ENCODE data around the gene TGFB3.

Gene TGFB3

DNA sequence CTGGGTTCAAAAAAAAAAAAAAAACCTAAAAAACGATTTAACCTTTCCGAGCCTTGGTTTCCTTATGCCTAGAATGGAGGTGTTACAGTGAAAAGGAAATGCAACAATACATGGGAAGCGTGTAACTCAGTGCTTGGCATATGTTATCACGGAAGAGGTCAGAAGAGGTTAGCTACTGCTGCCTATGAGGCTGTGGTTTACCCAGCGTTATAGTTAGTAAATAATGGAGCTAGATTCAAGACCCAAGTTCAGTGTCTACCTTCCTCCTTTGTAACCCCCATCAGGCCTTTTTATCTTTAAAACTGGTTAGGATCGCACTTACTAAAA, 4.6 kb upstream of the TGFB3 start:
- TF ChIP-seq, protein P1, sequence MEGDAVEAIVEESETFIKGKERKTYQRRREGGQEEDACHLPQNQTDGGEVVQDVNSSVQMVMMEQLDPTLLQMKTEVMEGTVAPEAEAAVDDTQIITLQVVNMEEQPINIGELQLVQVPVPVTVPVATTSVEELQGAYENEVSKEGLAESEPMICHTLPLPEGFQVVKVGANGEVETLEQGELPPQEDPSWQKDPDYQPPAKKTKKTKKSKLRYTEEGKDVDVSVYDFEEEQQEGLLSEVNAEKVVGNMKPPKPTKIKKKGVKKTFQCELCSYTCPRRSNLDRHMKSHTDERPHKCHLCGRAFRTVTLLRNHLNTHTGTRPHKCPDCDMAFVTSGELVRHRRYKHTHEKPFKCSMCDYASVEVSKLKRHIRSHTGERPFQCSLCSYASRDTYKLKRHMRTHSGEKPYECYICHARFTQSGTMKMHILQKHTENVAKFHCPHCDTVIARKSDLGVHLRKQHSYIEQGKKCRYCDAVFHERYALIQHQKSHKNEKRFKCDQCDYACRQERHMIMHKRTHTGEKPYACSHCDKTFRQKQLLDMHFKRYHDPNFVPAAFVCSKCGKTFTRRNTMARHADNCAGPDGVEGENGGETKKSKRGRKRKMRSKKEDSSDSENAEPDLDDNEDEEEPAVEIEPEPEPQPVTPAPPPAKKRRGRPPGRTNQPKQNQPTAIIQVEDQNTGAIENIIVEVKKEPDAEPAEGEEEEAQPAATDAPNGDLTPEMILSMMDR (IDR thresholded peaks at IDR 0.05; ENCODE audit: low read depth, low read length), result no peak
- peak overlapping the region; percentile 78 for H3K4me3 ChIP-seq (ENCODE audit: low read depth, low read length)

DNA sequence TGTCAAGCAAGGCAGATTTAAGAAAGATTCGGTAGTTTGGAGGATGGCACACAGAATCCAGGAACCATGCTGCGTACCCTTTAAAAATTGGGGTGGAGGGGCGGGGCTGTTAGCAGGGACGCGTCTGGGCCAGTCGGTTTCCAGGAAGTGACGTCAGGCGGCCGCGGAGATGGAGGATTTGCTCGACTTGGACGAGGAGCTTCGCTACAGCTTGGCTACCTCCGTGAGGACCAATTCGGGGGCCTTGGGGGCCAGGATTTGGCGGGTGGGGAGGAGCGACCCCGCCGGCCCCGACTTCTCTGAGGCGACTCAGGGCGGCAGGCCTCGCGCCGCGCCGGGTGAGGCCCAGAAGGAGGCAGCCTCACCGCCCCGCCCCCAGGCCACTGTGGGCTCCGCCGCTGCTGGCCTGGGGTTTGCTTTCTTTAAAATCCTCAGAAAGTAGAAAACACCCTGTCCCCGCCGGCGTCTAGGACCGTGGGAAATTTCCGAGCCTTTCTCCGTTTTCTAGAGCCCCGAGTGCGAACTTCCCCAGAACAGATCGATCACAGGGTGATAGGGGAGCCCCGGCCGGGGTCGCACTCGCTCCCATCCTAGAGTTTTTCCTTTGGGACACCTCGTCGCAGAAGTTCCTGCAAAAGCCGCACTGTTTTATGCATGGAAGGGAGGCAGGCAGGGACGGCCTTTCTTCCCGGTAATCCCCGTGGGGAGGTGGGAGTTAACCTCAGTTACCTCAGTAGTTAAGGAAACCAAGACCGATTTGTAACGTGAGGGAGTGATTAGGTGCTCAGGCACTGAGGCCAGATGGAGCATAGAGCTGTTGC, 4.0 kb upstream of the TGFB3 start, which contains the start of gene IFT43:
Gene IFT43, plus strand, starts transcription at position 146 of the 821 bp plus-strand sequence. Its CDS starts 24 bp downstream, at position 170.
- TF ChIP-seq, protein P1 (IDR thresholded peaks at IDR 0.05; ENCODE audit: low read depth, low read length), result no peak

DNA sequence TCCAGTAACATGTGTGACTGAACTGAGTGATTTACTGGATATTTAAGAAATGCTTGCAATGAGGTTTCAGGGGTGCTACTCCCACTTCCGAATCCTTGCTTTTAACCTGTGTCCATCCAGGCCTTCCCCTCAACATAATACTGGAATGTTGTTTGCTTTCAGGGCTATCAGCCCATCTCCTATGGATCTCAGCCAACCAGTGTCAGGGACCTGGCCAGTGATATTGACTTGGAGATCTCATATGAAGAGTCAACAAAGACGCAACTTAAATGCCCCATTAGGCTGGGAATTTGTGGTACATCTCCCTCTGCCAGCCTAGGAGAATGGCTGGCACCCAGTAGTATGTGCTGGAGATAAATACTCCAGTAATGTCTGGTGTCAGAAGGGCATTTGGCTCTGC, 2.9 kb upstream of the TGFB3 start:
- no peak overlapping the region for H3K4me3 ChIP-seq (ENCODE audit: low read depth, low read length)
- TF ChIP-seq, protein P1 (IDR thresholded peaks at IDR 0.05; ENCODE audit: low read depth, low read length), result no peak

More for the DNA sequence above, 4.0 kb upstream of the TGFB3 start, which contains the start of gene IFT43:
- peak within 1 kb of the TSS; percentile 78 for H3K4me3 ChIP-seq (ENCODE audit: low read depth, low read length)

DNA sequence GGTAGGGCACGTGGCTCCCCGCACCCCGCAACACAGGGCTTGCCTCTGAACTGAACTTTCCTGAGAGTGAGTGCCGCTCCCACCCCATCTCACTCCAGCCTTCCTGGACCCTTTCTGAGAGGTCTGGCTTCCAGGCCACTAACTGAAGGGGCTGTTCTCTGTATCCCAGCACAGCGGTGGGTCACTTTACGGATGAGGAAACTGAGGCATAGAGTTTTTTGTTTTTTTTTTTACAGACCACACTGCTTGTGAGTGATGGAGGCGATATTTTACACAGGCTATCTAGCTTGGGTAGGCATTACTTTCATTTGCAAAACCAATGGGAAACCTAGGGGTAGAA, 1.2 kb upstream of the TGFB3 start:
- peak overlapping the region; percentile 72 for H3K4me3 ChIP-seq (ENCODE audit: low read depth, low read length)
- TF ChIP-seq, protein P1 (IDR thresholded peaks at IDR 0.05; ENCODE audit: low read depth, low read length), result no peak

DNA sequence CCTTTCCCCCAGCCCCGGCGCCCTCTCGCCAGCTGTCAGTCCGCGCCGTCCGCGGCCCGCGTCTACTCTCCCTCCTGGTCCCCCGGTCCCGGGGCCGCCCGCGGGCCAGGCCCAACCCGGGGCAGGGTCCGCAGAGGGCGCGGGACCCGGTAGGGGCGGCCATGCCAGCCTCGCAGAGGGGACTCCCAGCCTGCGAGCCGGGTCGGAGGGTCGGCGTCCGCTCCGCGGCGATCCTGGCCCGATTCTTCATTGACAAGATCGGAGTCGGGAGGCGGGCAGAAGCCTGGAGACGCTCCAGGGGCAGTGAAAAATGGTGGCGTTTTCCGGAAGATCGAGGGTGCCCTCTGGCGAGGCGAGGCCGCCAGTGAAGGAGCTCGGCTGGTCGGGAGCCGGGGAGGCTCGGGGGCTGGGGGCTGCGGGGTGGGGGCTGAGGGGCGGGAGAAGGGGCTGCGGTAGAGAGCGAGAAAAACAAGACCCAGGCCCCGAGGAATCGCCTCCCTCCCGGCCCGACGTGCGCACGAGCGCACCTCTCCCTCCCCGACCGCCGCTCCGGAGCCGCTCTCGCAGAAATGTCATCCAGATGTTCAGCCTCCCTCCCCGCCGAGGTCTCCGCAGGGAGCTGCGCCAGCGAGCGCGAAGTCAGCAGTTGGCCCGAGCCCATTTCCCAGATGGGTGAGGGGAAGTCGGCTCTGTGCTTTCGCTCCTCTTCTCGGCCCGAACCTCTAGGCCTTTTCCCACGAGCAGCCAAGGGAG, 647 bp upstream of the TGFB3 start:
- H3K4me3 ChIP-seq (ENCODE audit: low read depth, low read length), result peak overlapping the region; percentile 72
- TF ChIP-seq, protein P1 (IDR thresholded peaks at IDR 0.05; ENCODE audit: low read depth, low read length), result peak; percentile 49; the same call in 1 of the 2 replicates

DNA sequence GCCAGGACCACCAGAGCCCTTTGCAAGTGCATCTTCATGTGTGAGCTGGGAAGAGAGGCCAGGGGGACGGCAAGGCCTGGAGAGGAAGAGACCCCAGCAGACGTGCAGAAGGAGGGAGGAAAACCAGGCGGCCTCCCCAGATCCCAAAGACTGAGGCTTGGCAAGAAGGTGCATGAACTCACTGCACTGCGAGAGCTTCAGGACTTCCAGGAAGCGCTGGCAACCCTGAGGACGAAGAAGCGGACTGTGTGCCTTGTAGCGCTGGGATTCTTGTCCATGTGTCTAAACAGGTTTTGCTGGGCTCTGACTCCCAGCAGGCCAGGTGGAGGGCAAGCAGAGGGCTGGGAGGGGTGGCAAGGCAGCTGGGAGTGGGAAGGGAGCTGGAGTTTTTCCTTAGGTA, 939 bp downstream of the TGFB3 start:
- H3K4me3 ChIP-seq (ENCODE audit: low read depth, low read length), result no peak overlapping the region; the same call in 1 of the 2 replicates

More for the DNA sequence above, 939 bp downstream of the TGFB3 start:
- TF ChIP-seq, protein P1 (IDR thresholded peaks at IDR 0.05; ENCODE audit: low read depth, low read length), result no peak
